WI38 (cell line): ENCODE data around the gene PPIC.

Experiments used
- H3K4me3 ChIP-seq: 2 replicates; pipeline ENCODE4 v1.5.1; 2011; ENCODE audit warnings: low read depth, mild to moderate bottlenecking, control low read depth, low read length
- TF ChIP-seq, protein P1 (sequence below): IDR thresholded peaks from 2 replicates; pipeline ENCODE4 v1.5.1; 2012; ENCODE audit warnings: low read depth, mild to moderate bottlenecking, control low read depth, low read length

Gene PPIC

DNA sequence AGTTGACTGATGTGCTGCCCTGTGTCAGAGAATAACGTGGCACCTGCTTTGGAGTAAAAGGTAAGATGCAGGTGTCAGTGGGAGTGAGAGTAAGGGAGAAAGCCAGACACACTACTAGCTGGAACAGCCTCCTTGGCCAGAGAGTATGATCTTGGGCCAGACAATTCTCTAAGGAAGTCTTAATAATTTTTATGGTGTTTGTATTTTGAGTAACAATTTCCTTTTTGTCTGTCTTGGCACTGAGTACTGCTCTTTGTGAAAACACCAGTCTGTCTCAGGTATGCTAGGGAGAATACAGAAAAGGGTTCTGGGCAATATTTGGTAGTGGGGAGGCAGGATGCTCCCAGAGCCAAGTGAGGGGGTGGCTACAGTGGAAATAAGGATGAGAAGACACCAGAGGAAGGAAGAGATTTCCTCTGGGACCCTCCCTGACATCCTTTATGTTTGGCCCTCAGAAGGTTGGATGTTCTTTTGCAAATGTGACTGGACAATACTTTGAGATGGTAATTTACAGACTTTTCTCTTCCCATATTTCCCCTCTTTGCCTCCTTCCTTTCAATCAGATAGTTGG, 31.9 kb upstream of the PPIC start:
- TF ChIP-seq, protein P1, sequence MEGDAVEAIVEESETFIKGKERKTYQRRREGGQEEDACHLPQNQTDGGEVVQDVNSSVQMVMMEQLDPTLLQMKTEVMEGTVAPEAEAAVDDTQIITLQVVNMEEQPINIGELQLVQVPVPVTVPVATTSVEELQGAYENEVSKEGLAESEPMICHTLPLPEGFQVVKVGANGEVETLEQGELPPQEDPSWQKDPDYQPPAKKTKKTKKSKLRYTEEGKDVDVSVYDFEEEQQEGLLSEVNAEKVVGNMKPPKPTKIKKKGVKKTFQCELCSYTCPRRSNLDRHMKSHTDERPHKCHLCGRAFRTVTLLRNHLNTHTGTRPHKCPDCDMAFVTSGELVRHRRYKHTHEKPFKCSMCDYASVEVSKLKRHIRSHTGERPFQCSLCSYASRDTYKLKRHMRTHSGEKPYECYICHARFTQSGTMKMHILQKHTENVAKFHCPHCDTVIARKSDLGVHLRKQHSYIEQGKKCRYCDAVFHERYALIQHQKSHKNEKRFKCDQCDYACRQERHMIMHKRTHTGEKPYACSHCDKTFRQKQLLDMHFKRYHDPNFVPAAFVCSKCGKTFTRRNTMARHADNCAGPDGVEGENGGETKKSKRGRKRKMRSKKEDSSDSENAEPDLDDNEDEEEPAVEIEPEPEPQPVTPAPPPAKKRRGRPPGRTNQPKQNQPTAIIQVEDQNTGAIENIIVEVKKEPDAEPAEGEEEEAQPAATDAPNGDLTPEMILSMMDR: no peak
- H3K4me3 ChIP-seq: no peak overlapping the region

DNA sequence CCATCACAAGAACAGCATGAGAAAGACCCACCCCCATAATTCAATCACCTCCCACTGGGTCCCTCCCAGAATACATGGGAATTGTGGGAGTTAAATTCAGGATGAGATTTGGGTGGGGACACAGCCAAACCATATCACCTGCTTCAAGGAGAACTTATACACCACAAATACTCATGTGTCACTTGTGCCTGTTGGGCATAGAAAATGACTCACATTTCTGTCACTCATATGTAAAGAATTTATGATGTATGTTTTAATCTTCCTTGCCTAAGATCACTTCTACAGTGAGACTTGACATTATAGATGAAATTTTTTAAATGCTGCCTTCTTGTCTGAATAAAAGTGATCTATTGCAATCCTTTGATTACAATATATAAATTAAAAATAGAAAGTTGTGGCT, 29.5 kb upstream of the PPIC start:
- TF ChIP-seq, protein P1: no peak

DNA sequence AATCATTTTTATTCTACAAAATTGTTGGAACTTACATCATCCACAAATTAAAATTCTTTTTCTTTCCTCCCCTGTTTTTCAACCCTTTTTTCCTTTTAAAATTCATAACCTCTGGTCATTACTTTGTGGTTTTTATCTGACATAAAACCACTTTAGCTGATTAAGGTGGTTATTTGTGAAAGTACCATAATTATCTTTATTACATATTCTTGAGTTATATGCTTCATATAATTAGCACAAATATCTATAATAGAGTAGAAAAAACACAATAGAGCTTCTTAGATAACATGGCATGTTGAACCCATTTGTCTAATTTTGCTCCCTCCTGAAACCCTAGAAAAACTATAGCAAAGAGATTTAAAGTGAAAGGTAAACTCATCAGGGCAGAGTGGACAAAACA, 22.9 kb upstream of the PPIC start:
- TF ChIP-seq, protein P1: no peak
- no peak overlapping the region for H3K4me3 ChIP-seq

More for the DNA sequence above, 29.5 kb upstream of the PPIC start:
- H3K4me3 ChIP-seq: no peak overlapping the region

DNA sequence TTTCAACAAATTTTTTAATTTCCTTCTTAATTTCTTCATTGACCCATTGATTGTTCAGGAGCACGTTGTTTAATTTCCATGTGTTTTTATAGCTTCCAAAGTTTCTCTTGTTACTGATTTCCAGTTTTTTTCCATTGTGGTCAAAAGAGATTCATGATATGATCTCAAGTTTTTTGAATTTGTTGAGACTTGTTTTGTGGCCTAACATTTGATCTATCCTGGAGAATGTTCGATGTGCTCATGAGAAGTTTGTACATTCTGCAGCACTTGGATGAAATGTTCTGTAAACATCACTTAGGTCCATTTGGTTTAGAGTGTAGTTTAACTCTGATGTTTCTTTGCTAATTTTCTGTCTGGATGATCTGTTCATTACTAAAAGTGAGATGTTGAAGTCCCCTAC, 14.7 kb upstream of the PPIC start:
- no peak overlapping the region for H3K4me3 ChIP-seq
- TF ChIP-seq, protein P1: no peak

DNA sequence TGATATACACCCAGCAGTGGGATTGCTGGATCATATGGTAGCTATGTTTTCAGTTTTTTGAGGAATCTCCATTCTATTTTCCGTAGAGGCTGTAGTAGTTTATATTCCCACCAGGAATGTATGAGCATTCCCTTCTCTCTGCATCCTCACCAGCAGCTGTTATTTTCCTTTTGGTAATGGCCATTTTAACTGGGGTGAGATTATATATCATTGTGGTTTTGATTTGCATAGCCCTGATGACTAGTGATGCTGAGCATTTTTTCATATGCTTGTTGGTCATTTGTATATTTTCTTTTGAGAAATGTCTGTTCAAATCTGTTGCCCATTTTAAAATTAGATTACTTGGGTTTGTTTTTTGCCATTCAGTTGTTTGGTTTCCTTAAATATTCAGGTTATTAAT, 11.2 kb upstream of the PPIC start:
- TF ChIP-seq, protein P1: no peak
- H3K4me3 ChIP-seq: no peak overlapping the region

DNA sequence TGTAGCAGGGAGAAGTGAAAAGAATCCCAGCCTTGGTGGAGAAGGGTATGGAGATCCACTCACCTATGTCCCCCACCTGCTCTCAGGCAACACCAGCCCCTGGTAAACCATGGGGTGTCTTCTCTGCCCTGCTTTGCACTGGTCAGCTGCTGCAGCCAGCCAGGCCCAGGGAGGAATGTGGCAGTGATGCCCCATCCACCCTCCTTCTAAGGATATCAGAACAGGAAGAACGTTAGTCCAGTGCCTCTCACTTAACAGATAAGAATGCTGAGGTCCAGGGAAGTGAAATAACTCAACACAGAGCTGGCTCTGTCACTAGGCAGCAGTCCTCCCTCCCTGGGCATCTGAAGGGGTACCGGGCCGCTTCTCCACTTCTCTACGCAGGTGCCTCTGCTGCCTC, 9.7 kb upstream of the PPIC start:
- H3K4me3 ChIP-seq: no peak overlapping the region
- TF ChIP-seq, protein P1: no peak

DNA sequence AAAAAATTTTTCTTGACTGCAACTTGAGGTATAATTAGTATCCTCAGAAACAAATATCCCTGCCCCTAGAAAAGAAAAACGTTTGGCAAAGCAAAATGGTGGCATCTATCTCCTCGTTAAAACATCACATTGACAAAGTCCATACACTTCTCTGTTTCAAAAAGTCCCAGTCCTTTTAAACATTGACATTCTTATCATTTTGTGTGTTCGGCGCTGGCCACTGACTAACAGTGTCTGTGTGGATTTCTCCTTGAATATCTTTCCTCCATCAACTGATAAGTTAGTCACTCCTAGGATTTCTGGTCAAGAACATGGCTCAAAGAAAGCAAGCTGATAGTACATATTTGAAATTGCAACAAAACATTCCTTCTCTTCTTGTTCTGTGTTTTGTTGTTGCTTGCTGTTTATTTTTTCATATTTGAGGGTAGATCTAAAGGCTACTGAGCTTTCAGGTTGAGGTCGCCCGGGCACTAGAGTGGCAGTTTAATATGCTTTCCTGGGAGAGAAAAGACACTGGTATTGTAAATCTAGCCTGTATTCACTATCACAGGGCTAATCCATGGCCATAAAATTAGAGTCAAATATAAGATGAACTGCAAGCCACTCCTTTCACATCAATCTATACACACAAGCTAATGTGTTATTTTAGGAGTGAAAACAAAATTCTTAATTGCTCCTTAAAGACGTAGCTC, 8.5 kb upstream of the PPIC start:
- no peak overlapping the region for H3K4me3 ChIP-seq
- TF ChIP-seq, protein P1: no peak
